ENCODE measurements around the gene ROR2. TPM values are rescaled to one million over a fixed set of nuclear protein-coding genes. Genes with fewer than 3 reads are reported as not detected.
"Not testable (repeated sequence)": the region's sequence is repeated elsewhere in the genome, so short reads cannot be mapped to it uniquely, and the experiment has no call there.

ROR2 gene
- total RNA-seq, 4 donors from 2014 or later: 35.6 to 67.6 (median 50.6) TPM

GRCh38 chr9:91541734-91542133 is 408.3 kb downstream of the ROR2 start:
- intact Hi-C loops (cut with DNase I; ENCODE audit: low total_unique reads): no loop called here

DNA sequence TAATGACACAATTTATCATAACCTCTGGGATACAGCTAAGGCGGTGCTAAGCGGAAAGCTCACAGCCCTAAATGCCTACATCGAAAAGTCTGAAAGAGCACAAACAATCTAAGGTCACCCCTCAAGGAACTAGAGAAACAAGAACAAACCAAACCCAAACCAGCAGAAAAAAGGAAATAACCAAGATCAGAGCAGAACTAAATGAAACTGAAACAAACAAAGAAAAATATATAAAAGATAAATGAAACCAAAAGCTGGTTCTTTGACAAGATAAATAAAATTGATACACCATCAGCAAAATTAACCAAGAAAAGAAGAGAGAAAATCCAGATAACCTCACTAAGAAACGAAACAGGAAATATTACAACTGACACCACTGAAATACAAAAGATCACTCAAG is 409.5 kb downstream of the ROR2 start:
- H3K9me3 ChIP-seq; H3K27me3 ChIP-seq; H3K4me1 ChIP-seq; H3K27ac ChIP-seq; H3K36me3 ChIP-seq; H3K4me3 ChIP-seq; DNase-seq; intact Hi-C loops (cut with DNase I; ENCODE audit: low total_unique reads): not testable (repeated sequence)

More at GRCh38 chr9:91541734-91542133, 408.3 kb downstream of the ROR2 start:
- no peak overlapping the region for H3K4me3 ChIP-seq
- DNase-seq: no peak
- no peaks in the 10 kb centered on the region for H3K27me3 ChIP-seq
- H3K36me3 ChIP-seq: no peaks in the 10 kb centered on the region
- H3K9me3 ChIP-seq: no peaks in the 10 kb centered on the region
- TF ChIP-seq, protein P1, sequence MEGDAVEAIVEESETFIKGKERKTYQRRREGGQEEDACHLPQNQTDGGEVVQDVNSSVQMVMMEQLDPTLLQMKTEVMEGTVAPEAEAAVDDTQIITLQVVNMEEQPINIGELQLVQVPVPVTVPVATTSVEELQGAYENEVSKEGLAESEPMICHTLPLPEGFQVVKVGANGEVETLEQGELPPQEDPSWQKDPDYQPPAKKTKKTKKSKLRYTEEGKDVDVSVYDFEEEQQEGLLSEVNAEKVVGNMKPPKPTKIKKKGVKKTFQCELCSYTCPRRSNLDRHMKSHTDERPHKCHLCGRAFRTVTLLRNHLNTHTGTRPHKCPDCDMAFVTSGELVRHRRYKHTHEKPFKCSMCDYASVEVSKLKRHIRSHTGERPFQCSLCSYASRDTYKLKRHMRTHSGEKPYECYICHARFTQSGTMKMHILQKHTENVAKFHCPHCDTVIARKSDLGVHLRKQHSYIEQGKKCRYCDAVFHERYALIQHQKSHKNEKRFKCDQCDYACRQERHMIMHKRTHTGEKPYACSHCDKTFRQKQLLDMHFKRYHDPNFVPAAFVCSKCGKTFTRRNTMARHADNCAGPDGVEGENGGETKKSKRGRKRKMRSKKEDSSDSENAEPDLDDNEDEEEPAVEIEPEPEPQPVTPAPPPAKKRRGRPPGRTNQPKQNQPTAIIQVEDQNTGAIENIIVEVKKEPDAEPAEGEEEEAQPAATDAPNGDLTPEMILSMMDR (IDR thresholded peaks at IDR 0.05): no peak
- TF ChIP-seq POLR2A (IDR thresholded peaks at IDR 0.05): no peak
- H3K27ac ChIP-seq: no peak overlapping the region
- no peaks in the 10 kb centered on the region for H3K4me1 ChIP-seq

DNA sequence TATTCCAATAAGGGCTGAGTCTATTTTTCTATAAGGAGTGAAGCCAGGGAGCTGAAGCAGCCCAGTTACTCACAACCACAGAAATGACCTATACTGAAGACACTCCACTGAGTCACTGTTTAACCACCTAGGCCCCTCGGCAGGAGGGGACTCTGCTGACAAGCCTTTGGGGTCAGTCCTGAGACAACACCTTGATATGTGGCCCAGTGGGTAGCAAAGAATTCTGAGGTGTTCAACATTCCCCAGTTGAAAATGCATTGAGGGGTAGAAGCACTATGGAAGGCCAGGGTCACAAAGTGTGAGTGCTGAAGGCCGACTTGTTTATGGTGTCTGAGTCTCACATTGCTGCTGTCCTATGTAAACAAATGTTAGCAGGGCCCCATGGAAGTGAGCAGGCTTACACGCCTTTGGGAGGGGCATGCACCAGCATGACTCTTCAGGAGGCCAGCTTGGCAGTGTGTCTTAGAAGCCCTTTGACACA is 413.8 kb downstream of the ROR2 start:
- intact Hi-C loops (cut with DNase I; ENCODE audit: low total_unique reads): no loop called here
- Histone ChIP-seq H3K9me3 (no peaks in the 10 kb centered on the region), H3K27ac (no peak overlapping the region), H3K4me1 (no peaks in the 10 kb centered on the region), H3K36me3 (no peaks in the 10 kb centered on the region), H3K4me3 (no peak overlapping the region), H3K27me3 (no peaks in the 10 kb centered on the region)
- no peak for DNase-seq
- TF ChIP-seq, protein P1 (IDR thresholded peaks at IDR 0.05): no peak
- no peak for TF ChIP-seq POLR2A (IDR thresholded peaks at IDR 0.05)

DNA sequence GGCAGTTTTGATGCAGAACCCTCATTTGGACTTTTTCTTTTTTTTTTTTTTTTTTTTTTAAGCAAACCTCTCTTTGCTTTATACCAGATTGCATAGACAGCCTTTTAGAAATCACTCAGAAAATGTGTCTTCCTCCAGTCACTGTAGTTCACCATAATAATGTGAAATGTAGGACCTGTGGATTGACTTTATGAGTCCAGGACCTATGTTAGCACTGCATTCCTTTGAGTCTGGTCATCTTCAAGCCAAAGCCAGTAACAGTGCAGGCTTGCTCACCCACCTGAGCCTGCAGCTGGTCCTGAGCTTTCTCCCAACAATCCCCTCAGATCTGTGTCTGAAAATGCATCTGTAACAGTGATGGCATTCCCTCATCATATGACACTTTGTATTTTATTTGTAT is 415.7 kb downstream of the ROR2 start:
- no peaks in the 10 kb centered on the region for H3K9me3 ChIP-seq
- no peaks in the 10 kb centered on the region for H3K27me3 ChIP-seq
- no peak overlapping the region for H3K4me3 ChIP-seq
- no peaks in the 10 kb centered on the region for H3K36me3 ChIP-seq
- H3K27ac ChIP-seq: no peak overlapping the region
- intact Hi-C loops (cut with DNase I; ENCODE audit: low total_unique reads): no loop called here
- no peak for TF ChIP-seq POLR2A (IDR thresholded peaks at IDR 0.05)
- TF ChIP-seq, protein P1 (IDR thresholded peaks at IDR 0.05): no peak
- no peaks in the 10 kb centered on the region for H3K4me1 ChIP-seq
- DNase-seq: no peak

DNA sequence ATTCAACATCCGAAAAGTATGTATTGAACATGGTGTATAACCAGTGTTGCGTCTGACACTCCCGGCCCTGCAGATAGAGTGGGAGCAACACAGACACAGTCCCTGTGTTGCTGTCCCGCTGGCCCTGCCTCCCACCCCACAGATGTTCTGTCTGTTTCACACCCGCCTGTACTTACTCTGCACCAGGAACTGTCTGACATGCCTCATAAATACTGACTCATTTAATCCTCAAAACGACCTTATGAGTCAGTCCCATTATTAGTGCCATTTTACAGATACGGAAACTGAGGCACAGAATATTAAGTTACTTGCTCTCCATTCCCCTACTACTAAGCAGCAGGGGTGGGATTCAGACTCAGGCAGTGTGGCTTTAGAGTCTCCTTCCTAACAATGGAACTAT is 416.6 kb downstream of the ROR2 start:
- H3K9me3 ChIP-seq: no peaks in the 10 kb centered on the region
- no peaks in the 10 kb centered on the region for H3K4me1 ChIP-seq
- DNase-seq: no peak
- no peak overlapping the region for H3K4me3 ChIP-seq
- intact Hi-C loops (cut with DNase I; ENCODE audit: low total_unique reads): no loop called here
- no peaks in the 10 kb centered on the region for H3K36me3 ChIP-seq
- no peak for TF ChIP-seq POLR2A (IDR thresholded peaks at IDR 0.05)
- TF ChIP-seq, protein P1 (IDR thresholded peaks at IDR 0.05): no peak
- no peaks in the 10 kb centered on the region for H3K27me3 ChIP-seq
- no peak overlapping the region for H3K27ac ChIP-seq

DNA sequence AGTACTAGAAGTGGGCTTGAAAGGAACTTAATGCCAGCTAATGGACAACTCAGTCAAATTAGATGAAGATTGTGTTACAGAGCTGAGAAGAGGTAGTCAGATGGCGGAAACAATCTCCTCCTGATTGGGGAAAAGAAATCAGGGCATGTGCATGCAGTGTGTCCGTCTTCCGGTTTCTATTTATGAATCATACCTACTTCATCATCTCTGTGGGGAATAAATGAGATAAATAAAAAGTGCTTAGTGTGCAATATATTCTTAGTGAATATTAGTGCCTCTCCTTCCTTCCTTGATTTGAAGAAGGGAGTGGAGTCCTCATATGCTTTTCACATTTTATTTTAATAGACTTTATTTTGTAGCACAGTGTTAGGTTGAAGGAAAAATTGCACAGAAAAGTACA is 417.7 kb downstream of the ROR2 start:
- intact Hi-C loops (cut with DNase I; ENCODE audit: low total_unique reads): no loop called here

More for the DNA sequence above, 417.7 kb downstream of the ROR2 start:
- H3K27me3 ChIP-seq: no peaks in the 10 kb centered on the region
- H3K36me3 ChIP-seq: no peaks in the 10 kb centered on the region
- H3K4me3 ChIP-seq: no peak overlapping the region
- H3K27ac ChIP-seq: no peak overlapping the region
- DNase-seq: no peak
- no peaks in the 10 kb centered on the region for H3K4me1 ChIP-seq
- H3K9me3 ChIP-seq: no peaks in the 10 kb centered on the region
- TF ChIP-seq, protein P1 (IDR thresholded peaks at IDR 0.05): no peak
- TF ChIP-seq POLR2A (IDR thresholded peaks at IDR 0.05): no peak

Data from uterus (tissue), 4 donors.